ENCODE results near the gene KCTD21.

The KCTD21 gene

GRCh38 chr11:78219493-78220217, 31.2 kb upstream of the KCTD21 start:
- no peak for DNase-seq (ENCODE audit: low read depth in 2 of 2)

- DNase-seq (ENCODE audit: low read depth in 2 of 2) = no peak
These were observed 30.5 kb upstream of the KCTD21 start for GRCh38 chr11:78218707-78219492.

GRCh38 chr11:78217650-78218541, 29.5 kb upstream of the KCTD21 start:
- no peak for DNase-seq (ENCODE audit: low read depth in 2 of 2)

- DNase-seq (ENCODE audit: low read depth in 2 of 2) = no peak
These were observed 28.3 kb upstream of the KCTD21 start for GRCh38 chr11:78216571-78217287.

GRCh38 chr11:78216021-78216420, 27.6 kb upstream of the KCTD21 start:
- DNase-seq (ENCODE audit: low read depth in 2 of 2) = no peak

- DNase-seq (ENCODE audit: low read depth in 2 of 2) = no peak
These were observed 26.1 kb upstream of the KCTD21 start for GRCh38 chr11:78214331-78215194.

- no peak for DNase-seq (ENCODE audit: low read depth in 2 of 2)
These were observed 25.3 kb upstream of the KCTD21 start for GRCh38 chr11:78213526-78214330.

GRCh38 chr11:78212586-78213371, 24.4 kb upstream of the KCTD21 start:
- no peak for DNase-seq (ENCODE audit: low read depth in 2 of 2)

- no peak for DNase-seq (ENCODE audit: low read depth in 2 of 2)
These were observed 23.1 kb upstream of the KCTD21 start for GRCh38 chr11:78211565-78211964.

- DNase-seq (ENCODE audit: low read depth in 2 of 2) = no peak
These were observed 21.7 kb upstream of the KCTD21 start for GRCh38 chr11:78210000-78210608.

GRCh38 chr11:78209478-78209877, 21.1 kb upstream of the KCTD21 start:
- DNase-seq (ENCODE audit: low read depth in 2 of 2) = no peak

- no peak for DNase-seq (ENCODE audit: low read depth in 2 of 2)
These were observed 20.1 kb upstream of the KCTD21 start for GRCh38 chr11:78208257-78209165.

- DNase-seq (ENCODE audit: low read depth in 2 of 2) = no peak
These were observed 19.3 kb upstream of the KCTD21 start for GRCh38 chr11:78207532-78208256.

- no peak for DNase-seq (ENCODE audit: low read depth in 2 of 2)
These were observed 17.3 kb upstream of the KCTD21 start for GRCh38 chr11:78205691-78206090.

- DNase-seq (ENCODE audit: low read depth in 2 of 2) = no peak
These were observed 16.8 kb upstream of the KCTD21 start for GRCh38 chr11:78205256-78205655.

- no peak for DNase-seq (ENCODE audit: low read depth in 2 of 2)
These were observed 14.8 kb upstream of the KCTD21 start for GRCh38 chr11:78203184-78203583.

- no peak for DNase-seq (ENCODE audit: low read depth in 2 of 2)
These were observed 14.3 kb upstream of the KCTD21 start for GRCh38 chr11:78202733-78203167.

All from stimulated activated CD4-positive, alpha-beta T cell treated with anti-CD3 and anti-CD28 coated beads, Interleukin-15, amount 100 ng/mL, for 48 hours (primary cell).